Central memory CD4-positive, alpha-beta T cell (primary cell): ENCODE results near the gene MRTO4.
"Not testable (repeated sequence)": the region's sequence is repeated elsewhere in the genome, so short reads cannot be mapped to it uniquely, and the experiment has no call there.

Experiments used
- DNase-seq: peaks from one replicate; pipeline ENCODE4 v3.0.0; 2022
- total RNA-seq, 3 experiments: gene quantifications; one replicate each; lab custom pipeline; 2026; lab: John Stamatoyannopoulos, UW

The MRTO4 gene
- 11.0 to 305 (median 41.2) reads per million in 3 experiments for total RNA-seq

DNA sequence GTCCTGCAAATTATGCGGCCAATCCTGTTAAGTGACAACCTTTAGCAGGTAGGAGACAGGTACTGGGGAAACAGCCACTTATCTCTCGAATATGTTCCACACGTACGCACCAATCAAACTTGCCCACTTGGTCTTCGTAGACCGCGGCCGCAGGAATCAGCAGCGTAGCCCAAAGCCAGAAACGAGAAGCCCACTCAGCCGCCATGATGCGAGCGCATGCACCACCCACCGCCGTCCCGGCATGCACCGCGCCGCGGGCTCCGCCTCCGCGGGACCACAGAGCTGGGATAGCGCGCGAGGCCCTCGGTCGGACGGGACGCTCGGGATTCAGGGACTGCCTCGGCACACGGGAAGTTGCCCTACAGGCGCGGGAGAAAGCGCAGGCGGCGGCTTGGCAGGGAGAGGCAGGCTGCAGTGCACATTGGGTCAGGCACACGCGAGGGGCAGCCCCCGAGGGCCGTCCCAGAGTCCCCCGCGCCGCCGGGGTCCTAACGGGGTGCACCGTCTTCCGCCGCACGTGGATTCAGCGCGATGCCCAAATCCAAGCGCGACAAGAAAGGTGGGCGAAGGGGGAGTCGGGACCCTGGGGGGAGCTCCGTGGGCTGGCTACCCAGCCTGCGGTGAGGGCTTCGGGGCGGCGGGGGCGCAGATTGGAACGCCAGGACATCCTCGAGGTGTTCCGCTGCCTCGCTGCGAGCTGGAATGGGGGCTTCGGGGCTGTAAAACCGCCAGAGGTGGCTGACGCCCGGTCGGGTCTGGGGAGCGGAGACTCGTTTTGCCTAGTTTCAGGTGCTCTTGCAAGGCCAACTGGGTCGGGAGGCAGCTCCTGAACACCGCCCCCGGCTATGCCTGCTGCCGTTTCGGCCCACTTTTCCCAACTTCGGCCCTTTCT is at the start of gene MRTO4, which contains the start of gene EMC1:
Gene MRTO4 (plus strand): TSS at position 501 of the 892 bp plus-strand sequence. CDS start 31 bp downstream, at position 532.
Gene EMC1 (minus strand): TSS at position 220 of the 892 bp plus-strand sequence. CDS start 15 bp downstream, at position 205.
- DNase-seq = peak; percentile 88

GRCh38 chr1:19202396-19202795 is 49.2 kb upstream of the MRTO4 start:
- no peak for DNase-seq

DNA sequence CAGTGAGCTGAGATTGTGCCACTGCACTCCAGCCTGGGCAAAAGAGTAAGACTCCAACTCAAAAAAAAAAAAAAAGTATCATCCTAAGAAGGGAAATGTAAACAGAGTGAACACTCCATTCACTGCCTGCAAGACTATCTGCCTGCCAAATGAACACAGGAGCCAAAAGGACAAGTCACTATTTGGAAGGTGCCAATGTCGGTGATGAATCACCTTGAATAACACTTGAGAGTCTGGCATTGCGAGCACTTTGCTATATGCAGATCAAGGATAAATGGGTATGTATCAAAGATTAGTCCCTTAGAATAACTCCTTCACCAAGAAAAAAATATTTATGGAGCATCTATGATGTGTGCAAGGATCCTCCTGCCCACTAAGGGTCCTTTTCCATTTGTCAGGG is 48.2 kb upstream of the MRTO4 start:
- DNase-seq = no peak

DNA sequence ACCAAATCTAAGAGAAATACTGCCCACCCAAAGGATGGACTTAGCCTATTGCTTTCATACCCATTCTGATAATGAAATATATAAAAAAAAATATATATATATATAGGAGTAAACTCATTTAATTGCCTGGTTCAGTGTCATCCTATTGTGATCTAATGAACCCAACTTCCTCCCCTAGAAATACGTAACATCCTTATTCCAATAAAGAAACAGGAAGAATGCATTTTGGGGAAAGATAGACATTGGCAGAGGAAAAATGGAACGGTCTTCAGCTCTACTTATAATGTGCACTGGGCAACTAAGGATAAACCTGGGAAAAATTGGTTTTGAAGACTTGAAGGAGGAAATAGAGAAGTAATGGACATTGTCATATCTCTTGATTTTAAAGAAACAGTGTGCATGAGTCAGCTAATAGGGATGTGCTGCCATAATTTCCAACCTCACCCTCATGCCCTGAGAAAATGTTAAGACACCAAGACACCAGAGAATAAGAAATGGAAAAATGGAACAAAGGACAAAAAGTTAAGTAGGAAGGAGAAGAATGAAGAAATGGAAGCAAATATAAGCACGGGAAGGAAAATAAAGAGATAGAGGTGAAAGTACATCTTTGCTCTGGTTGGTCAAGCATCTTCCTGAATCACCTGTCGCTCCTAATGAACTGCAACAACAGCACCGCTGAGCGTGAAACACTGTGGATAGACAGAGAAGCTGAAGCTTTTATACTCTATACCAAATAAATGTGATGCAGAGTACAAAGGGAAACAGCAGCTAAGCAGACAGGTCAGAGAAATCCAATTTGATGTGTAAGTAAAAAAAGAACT is 46.9 kb upstream of the MRTO4 start:
- DNase-seq = no peak

DNA sequence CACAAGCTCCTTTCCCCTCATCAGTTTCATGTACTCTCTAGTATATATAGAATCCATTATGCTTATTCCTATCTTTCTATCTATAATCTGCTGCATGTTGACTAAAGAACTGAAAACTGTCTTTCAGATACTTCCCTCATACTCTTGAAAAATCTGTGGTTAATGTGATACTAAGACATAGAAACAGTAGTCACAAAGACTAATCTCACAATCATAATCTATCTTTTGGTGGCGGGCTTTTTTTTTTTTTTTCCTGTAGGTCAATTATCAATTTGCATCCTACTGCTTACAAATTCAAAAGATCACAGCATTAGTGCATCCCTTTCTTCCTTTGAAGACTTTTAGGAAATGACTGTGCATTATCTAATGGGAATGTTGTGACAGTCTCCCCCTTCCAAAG is 46.2 kb upstream of the MRTO4 start:
- DNase-seq = no peak

GRCh38 chr1:19205845-19206244 is 45.8 kb upstream of the MRTO4 start:
- DNase-seq = no peak

DNA sequence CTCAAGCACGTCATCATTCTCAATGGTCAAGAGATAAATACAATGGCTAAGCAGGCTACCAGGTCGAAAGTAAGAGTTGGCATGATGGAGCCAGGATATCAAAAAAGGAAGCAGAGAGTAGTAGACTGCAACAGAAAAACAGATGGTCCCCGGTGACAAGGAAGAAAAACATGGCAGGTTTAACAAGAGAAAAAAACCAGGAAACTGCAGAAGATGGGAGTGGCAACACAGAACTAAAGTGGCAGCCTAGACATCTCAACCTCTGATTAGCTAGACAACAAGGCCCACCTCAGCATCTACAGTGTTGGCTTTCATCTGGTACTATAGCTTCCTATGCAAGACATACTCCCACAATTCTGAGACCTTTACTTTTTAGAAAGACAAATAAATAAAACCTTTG is 44.7 kb upstream of the MRTO4 start:
- no peak for DNase-seq

- no peak for DNase-seq
Measured at GRCh38 chr1:19208710-19209438, 42.7 kb upstream of the MRTO4 start.

DNA sequence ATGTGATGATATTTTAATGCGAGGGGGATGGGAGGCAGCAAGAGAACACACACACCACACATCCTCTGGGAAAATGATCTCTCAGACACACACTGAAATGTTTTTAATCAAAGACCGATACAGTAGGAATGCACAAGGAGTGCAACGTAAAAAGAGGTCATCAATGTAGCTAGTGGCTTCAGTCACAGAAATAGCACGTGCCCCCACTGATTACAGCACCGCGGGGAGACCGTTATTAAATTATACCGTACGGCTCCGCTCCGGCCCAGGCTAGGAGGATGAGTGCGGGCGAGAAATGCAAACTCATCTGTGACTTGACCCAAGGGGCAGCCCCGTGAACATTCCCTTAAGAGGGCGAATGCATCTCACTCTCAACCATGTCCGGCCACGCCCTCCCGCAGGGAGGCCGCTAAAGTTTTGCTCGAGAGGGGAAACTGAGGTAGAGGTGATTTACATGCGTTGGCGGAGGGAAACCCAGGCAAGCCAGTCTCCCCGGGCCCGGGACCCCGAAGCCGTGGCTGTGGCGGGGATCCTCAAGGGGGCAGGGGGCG is 42.1 kb upstream of the MRTO4 start:
- DNase-seq = no peak

- DNase-seq = peak; percentile 96
Measured at GRCh38 chr1:19209990-19210771, 41.4 kb upstream of the MRTO4 start, which contains the start of gene UBR4. Gene UBR4, minus strand, starts transcription at chr1:19210266. Its CDS starts 18 bp downstream, at chr1:19210248.

DNA sequence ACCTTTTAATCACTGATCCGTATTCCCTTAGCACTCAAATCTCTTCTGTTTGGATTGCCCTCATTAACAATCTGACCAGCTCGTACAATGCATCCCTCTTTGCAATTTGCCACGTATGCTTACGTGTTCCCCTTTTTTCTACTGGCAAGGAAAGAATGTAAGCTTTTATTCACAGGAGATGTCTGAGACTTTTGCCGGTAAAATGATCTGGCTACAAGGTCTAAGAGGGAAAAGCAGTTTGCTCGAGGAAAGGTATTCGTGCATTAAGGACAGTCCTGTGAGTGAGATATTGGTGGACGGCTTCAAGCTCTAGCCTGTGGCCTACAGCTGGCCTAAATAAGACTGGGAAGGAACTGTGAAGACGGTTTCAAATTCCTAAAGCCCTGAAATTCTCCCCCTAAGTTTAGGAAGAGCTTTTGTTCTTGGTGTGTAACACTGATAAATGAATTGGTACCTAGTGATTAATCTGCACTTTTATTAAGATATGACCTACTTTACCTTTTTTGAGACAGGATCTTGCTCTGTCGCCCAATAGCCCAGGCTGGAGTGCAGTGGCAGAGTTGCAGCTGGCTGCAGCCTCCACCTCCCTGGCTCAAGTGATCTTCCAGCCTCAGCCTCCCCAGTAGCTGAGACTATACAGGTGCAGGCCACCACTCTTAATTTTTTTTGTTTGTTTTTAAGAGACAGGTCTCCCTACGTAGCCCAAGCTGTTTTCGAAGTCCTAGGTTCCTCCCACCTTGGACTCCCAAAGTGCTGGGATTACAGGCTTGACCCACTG is 40.6 kb upstream of the MRTO4 start:
- no peak for DNase-seq

DNA sequence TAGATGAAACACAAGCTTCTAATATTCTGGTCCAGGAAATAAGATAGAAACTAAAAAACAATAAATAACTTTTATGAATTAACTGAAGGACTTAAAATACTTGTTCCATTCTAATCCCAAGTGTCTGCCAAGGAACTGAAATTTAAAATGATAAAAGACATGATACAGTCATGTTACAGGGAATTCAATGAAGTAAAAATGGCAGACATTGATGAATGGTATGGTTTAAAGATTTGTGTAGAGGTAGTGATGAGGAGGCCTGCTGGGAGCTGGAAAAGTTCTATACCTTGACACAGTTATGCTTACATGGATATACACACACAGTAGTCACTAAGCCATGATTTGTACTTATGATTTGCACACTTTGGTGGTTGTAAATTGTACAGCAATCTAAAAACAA is 39.4 kb upstream of the MRTO4 start:
- DNase-seq = no peak

- DNase-seq = no peak
Measured at GRCh38 chr1:19213580-19213979, 38.0 kb upstream of the MRTO4 start.

DNA sequence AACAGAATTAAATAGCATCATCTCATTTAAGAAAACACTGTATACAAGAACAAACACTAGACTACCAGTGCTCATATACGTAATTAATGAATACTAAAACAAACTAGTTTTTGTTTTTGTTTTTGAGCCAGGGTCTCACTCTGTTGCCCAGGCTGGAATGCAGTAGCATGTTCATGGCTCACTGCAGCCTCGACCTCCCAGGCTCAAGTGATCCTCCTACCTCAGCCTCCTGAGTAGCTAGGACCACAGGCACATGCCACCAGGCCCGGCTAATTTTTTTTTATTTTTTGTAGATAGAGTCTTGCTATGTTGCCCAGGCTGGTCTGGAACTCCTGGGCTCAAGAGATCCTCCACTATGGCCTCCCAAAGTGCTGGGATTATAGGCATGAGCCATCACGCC is 35.0 kb upstream of the MRTO4 start:
- DNase-seq = not testable (repeated sequence)

DNA sequence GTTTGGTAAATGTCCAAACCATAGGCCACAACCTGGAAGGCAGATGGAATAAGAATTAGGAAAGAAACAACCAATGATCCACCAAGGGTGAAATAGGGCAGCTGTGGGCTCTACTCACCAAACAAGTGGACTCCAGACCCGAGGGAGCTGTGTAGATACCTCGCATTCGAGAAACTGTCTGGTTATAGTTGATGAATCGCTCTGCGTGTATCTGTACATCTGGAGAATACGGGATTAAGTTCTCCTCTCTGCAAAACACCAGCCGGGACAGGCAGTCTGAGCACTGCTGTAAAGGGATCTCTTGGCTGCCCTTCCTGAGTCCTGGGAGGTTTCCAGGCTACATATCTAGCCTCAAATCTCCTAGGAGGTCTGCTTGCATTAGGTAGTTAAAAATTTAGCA is 32.2 kb upstream of the MRTO4 start:
- DNase-seq = no peak

- DNase-seq = no peak
Measured at GRCh38 chr1:19220080-19220846, 31.3 kb upstream of the MRTO4 start.

DNA sequence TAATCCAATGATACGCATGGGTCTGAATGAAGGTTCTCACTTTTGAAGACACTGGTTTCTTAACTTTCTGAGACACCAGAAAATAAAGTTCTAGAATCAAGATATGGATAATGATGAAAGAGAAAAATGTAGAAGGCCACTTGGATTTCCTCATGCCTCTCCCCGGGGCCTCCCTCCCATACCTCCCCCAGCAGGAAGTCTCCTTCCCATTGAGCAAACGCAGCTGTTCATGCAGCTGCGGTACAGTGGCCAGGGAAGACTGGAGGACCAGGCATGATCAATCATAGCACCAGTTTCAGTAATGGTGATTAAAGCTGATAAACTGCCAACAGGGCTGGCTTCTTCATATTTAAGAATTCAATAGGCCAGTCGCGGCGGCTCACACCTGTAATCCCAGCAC is 30.6 kb upstream of the MRTO4 start:
- DNase-seq = no peak

DNA sequence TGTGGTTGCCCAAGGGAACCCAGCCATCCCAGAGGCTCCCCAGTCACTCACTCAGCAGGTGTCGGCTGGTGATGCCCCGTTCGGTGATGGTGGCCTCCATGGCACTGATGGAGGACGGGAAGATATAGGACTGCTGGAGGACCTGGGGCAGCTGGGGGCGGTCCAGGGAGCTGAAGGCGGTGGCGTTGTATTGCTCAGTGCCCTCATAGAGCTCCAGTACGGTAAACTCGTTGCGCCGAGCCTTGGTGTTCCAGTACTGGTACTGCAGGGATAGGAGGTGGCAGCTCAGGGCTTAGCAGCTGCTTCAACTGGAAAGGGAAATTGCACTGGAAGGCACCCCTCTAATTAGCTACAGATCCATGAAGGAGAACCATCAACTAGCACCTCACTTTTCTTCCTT is 29.0 kb upstream of the MRTO4 start:
- no peak for DNase-seq

DNA sequence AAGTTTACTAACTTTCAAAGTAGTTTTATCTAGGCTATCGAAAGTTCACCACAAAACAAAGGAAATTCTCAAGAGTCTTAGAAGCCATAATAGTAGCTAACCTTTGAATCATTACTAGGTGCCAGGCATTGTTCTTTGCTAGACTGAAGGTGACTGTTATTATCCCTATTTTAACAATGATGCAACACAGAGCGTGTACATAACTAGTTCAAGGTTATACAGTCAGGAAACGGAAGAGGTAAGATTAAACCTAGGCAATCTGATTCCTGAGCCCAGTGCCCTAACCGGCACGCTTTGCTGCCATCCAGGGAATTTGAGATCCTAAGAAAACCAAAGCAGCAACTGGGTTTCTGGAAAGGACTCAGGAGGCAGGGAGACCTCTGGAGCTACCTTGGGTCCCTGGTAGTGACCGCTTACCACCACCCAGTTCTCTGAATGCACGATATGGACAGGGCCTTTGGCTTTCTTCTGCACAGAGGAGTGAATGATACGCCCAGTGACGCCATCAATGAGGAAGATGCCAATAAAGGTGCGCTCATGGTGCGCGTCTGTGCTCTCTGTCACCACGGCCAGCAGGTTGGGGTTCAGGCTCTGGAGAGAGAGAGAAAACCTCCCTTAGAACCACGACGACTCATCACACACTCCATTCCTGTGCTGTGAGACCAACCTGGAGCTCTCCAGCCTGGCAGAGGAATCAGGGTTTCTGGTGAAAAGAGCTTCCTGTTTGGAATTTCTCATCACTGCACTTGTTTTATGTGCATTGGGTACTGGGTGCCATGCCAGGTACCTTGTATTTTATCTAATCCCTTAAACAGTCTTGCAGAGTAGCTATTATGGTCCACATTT is 28.4 kb upstream of the MRTO4 start:
- no peak for DNase-seq
